Common myeloid progenitor, CD34-positive (primary cell): ENCODE measurements around the gene SPG7.

Experiments
- CTCF ChIA-PET: fragments of 350-600 bp; sonication (Branson Sonifier 250); formaldehyde crosslinking; loops from one replicate; lab custom pipeline; 2021; ENCODE audit warnings: antibody characterized with exemption; lab: Charles Lee
- POLR2A ChIA-PET: fragments of 350-600 bp; sonication (Branson Sonifier 250); formaldehyde crosslinking; loops from one replicate; lab custom pipeline; 2021; ENCODE audit warnings: antibody characterized with exemption; lab: Charles Lee
- DNase-seq, 3 donors: peaks; one replicate each; pipeline versions ENCODE4 v3.0.0 to v3.0.0-alpha.2; 2013
- H3K27ac ChIP-seq, 2 experiments: 1 replicate in 1 of 2; 2 replicates in 1 of 2; pipeline ENCODE4 v1.7.0; 2013; ENCODE audit warnings: inconsistent platforms in 2 of 2, low read length in 2 of 2, mild to moderate bottlenecking in 2 of 2, low read depth in 1 of 2, moderate library complexity in 1 of 2; ENCODE audit not compliant: severe bottlenecking in 2 of 2, insufficient read depth in 1 of 2, poor library complexity in 1 of 2
- H3K27me3 ChIP-seq, 5 experiments: replicated peaks in 2 of 5; 1 replicate in 3 of 5; 2 replicates in 2 of 5; pipeline versions ENCODE4 v1.6.1 to v1.7.0; 2013; ENCODE audit warnings: low read length in 4 of 5, mild to moderate bottlenecking in 2 of 5, moderate library complexity in 2 of 5, inconsistent platforms in 1 of 5; ENCODE audit not compliant: insufficient read depth in 5 of 5, control insufficient read depth in 4 of 5
- H3K36me3 ChIP-seq, 4 experiments: 1 replicate in 2 of 4; 2 replicates in 2 of 4; pipeline versions ENCODE4 v1.6.1 to v1.7.0; 2013; ENCODE audit warnings: low read length in 3 of 4, control low read depth in 1 of 4, mild to moderate bottlenecking in 1 of 4; ENCODE audit not compliant: control insufficient read depth in 4 of 4, insufficient read depth in 4 of 4
- H3K4me1 ChIP-seq, 4 experiments: 1 replicate in 3 of 4; 2 replicates in 1 of 4; pipeline versions ENCODE4 v1.6.1 to v1.7.1; 2013; ENCODE audit warnings: low read length in 3 of 4, mild to moderate bottlenecking in 3 of 4, control low read depth in 1 of 4, inconsistent platforms in 1 of 4, moderate library complexity in 1 of 4; ENCODE audit not compliant: control insufficient read depth in 4 of 4, insufficient read depth in 4 of 4; ENCODE audit errors: control extremely low read depth in 1 of 4
- H3K4me3 ChIP-seq, 7 experiments: 1 replicate in 4 of 7; 2 replicates in 3 of 7; pipeline versions ENCODE4 v1.5.1 to v1.7.0; 2013; ENCODE audit warnings: mild to moderate bottlenecking in 7 of 7, low read length in 6 of 7, moderate library complexity in 6 of 7, inconsistent platforms in 2 of 7, low read depth in 2 of 7, control low read depth in 1 of 7; ENCODE audit not compliant: insufficient read depth in 4 of 7, control insufficient read depth in 1 of 7; ENCODE audit errors: extremely low read depth in 1 of 7
- H3K9me3 ChIP-seq, 5 experiments: 1 replicate in 4 of 5; 2 replicates in 1 of 5; pipeline versions ENCODE4 v1.6.1 to v1.7.1; 2013; ENCODE audit warnings: low read length in 4 of 5, mild to moderate bottlenecking in 2 of 5, inconsistent platforms in 1 of 5, low read depth in 1 of 5, moderate library complexity in 1 of 5; ENCODE audit not compliant: control insufficient read depth in 4 of 5, insufficient read depth in 2 of 5; ENCODE audit errors: control extremely low read depth in 1 of 5
- WGBS: methylation state at CpG from one replicate; pipeline ENCODE4 v1.1.5; 2013; ENCODE audit not compliant: insufficient coverage; 5-methylcytosine and 5-hydroxymethylcytosine counted together

SPG7 gene

DNA sequence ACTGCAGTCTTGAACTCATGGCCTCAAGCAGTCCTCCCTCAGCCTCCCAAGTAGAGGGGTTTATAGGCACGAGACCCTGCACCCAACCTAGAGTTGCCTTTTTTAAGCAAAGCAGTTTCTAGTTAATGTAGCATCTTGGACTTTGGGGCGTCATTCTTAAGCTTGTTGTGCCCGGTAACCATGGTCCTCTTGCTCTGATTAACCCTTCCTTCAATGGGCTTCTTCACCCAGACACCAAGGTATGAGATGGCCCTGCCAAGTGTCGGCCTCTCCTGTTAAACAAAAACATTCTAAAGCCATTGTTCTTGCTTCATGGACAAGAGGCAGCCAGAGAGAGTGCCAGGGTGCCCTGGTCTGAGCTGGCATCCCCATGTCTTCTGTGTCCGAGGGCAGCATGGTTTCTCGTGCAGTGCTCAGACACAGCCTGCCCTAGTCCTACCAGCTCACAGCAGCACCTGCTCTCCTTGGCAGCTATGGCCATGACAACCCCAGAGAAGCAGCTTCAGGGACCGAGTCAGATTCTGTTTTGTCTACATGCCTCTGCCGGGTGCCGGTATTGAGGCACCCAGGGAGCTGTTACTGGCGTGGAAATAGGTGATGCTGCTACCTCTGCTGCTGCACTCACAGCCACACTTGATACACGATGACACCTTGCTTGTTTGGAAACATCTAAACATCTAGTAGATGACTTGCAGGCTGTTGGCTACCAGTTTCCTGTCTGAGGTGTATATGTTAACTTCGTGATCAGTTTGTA, 55.6 kb downstream of the SPG7 start:
- H3K4me3 ChIP-seq = peak overlapping the region in 1 of 7 experiments; percentile 19
- 90% methylated on average over 11 of the region's 12 CpGs for WGBS
- no peak for DNase-seq
- peaks cover 0 to 55% (median 51%) of the 10 kb centered on the region in 4 experiments for H3K4me1 ChIP-seq
- peaks cover 5 to 40% (median 35%) of the 10 kb centered on the region in 4 experiments for H3K36me3 ChIP-seq
- H3K27ac ChIP-seq = no peak overlapping the region
- ChIA-PET CTCF (no interaction called here), POLR2A (interaction anchor here (1.5 kb wide), 1 partner anchor 15 kb away, joined by 3 read pairs; no protein-coding TSS in a partner anchor)
- no peaks in the 10 kb centered on the region for H3K27me3 ChIP-seq
- no peaks in the 10 kb centered on the region for H3K9me3 ChIP-seq

DNA sequence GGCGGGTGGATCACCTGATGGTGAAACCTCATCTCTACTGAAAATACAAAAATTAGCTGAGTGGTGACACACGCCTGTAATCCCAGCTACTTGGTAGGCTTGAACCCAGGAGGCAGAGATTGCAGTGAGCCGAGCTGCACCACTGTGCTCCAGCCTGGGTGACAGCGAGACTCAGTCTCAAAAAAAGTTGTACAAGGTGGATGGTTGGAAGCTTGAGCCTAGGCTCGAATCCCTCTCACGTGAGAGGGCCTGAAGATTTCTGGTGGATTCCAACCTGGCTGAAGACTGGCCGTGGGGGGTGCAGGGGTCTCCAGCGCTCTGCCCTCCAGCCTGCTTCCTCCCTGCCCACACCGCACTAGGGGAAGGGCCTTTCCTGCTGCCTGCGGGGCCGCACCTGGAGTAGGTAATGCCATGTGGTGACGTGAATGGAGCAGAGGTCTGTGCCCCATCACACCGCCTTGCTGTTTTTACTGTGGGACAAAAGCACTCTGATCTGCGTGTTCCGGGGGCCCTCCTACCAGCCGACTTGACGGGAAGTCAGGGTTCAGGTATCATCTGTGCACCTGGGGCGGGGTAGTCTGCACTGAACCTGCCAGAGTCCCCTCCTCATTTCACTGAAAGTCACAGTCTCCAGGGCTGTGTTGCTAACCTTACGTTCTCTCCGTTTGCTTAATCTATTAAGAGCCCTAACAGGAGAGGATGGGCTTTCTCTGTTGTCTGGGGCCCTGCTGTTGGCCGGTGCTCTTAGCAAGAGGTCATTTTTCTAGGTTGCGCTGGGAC, 56.5 kb downstream of the SPG7 start:
- Histone ChIP-seq H3K9me3 (no peaks in the 10 kb centered on the region), H3K36me3 (peaks cover 5 to 40% (median 35%) of the 10 kb centered on the region in 4 experiments), H3K4me1 (peaks cover 0 to 52% (median 48%) of the 10 kb centered on the region in 4 experiments), H3K27ac (no peak overlapping the region), H3K4me3 (peak overlapping the region in 2 of 7 experiments; percentile 37 to 58), H3K27me3 (no peaks in the 10 kb centered on the region)
- CTCF ChIA-PET = interaction anchor here (1.4 kb wide), 1 partner anchor 106 kb away, joined by 3 read pairs; no protein-coding TSS in a partner anchor
- POLR2A ChIA-PET = interaction anchor here (1.5 kb wide), 1 partner anchor 16 kb away, joined by 3 read pairs; no protein-coding TSS in a partner anchor
- no peak for DNase-seq
- 94% methylated on average over 15 of the region's 22 CpGs for whole genome bisulfite sequencing

DNA sequence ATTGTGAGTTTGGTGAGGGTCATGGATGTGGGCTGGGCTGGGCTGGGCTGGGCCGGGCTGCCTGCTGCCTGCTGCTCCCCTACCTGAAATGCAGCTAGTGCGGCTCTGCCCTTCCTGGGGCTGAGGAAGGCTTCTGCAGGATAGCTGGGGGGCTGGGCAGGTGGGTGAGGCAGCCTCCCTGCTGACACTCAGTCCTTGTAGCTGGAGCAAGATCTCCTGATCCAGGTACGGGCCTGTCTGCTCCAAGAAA, 57.0 kb downstream of the SPG7 start:
- 83% methylated on average over 2 of the region's 3 CpGs for WGBS
- ChIA-PET CTCF (interaction anchor here (1.4 kb wide), 1 partner anchor 106 kb away, joined by 3 read pairs; no protein-coding TSS in a partner anchor), POLR2A (no interaction called here)
- H3K36me3 ChIP-seq = peaks cover 5 to 40% (median 35%) of the 10 kb centered on the region in 4 experiments
- peaks cover 0 to 51% (median 46%) of the 10 kb centered on the region in 4 experiments for H3K4me1 ChIP-seq
- peak overlapping the region in 3 of 7 experiments; percentile 58 to 75 (median 61) for H3K4me3 ChIP-seq
- no peaks in the 10 kb centered on the region for H3K27me3 ChIP-seq
- H3K27ac ChIP-seq = no peak overlapping the region
- no peak for DNase-seq
- no peaks in the 10 kb centered on the region for H3K9me3 ChIP-seq

DNA sequence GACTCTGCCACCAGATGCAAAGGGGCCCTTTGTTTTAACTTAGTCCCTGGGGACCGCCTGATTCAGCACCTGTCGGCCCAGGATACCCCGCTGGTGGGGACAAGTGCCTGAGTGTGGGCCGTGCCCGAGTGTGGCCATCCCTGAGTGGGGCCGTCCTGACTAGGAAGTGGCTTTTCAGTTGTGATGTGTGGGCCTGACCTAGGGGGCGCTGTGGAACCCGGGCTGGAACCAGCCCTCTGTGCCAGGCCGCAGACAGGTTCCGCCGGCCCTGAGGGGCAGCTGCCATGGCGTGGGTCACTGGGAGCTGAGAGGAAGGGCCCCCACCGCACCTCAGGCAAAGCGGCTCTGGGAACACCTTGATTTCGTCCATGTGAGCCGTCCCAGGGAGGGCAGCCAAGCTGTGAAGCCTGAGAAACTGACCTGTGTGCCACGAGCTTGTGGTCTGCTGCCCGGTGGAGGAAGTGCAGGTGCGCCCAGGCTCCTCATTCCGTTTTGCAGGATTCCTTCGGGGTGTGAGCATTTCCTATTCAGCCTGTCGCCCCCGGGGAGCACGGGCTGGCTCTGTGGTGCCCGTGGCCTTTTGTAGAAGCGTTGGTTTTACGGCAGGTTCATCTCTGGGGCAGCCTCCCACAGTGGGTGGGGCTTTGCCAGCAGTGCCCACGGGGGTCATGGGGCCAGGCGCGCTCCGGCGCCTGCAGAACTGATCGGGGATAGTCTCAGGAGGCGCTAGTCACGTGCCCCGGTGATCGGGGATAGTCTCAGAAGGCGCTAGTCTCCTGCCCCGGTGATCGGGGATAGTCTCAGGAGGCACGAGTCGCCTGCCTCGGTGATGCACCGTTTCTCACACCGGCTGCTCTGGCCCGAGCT, 57.5 kb downstream of the SPG7 start:
- Histone ChIP-seq H3K27ac (no peak overlapping the region), H3K9me3 (no peaks in the 10 kb centered on the region), H3K4me1 (peaks cover 0 to 51% (median 46%) of the 10 kb centered on the region in 4 experiments), H3K4me3 (peak overlapping the region in 6 of 7 experiments; percentile 25 to 75 (median 54)), H3K36me3 (peaks cover 5 to 40% (median 35%) of the 10 kb centered on the region in 4 experiments), H3K27me3 (no peaks in the 10 kb centered on the region)
- ChIA-PET CTCF (interaction anchor here (1.0 to 1.4 kb wide), 3 partner anchors 49 to 134 kb away, joined by 3 read pairs; no protein-coding TSS in a partner anchor), POLR2A (no interaction called here)
- WGBS = 2% methylated on average over 42 of the region's 46 CpGs
- DNase-seq = peak; percentile 38 to 72 (median 65)

DNA sequence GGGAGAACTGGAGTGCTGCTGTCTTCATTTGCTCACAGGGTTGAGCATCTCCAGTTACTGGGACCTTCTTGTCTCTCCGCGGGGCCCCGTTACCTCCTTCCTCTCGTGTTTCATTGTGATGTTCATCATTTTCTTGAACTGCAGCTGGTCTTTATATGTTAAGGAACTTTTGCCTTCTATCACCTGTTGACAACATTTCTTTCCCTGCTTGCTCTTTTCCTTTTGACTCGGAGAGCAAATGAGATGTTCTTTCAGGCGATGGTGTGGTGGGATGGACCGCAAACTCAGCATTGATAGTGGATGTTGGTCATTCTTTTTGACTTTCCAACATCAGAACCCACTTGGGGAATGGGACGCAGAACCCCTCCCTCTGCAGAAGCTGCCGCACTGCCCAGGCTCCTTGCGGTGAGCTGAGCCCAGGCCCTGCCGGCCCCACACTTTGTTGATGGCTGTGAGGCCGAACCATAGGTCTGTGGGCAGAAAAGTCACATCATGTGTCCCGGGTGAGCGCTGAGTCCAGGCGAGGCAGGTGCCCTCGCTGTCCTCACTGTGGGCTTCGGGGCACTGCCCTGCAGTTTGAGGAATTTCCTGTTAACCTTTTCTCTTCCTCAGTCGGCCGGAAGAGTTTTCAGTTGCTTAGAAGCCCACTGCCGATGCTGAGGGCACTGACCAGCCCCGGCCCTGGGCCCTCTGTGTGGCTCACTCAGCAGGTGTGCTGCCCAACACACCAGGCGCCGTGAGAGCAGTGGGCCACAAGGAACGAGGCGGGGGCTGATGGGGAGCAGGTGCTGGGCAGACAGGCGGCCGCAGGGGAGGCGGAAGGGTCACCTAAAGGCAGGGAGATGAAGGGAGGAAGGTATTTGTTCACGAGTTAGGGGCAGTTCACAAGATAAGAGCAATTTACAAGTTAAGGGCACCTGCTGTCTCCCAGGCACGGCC, 59.7 kb downstream of the SPG7 start:
- POLR2A ChIA-PET = no interaction called here

More for the DNA sequence above, 59.7 kb downstream of the SPG7 start:
- no peak overlapping the region for H3K4me3 ChIP-seq
- no peak for DNase-seq
- peaks cover 0 to 50% (median 49%) of the 10 kb centered on the region in 4 experiments for H3K4me1 ChIP-seq
- no peak overlapping the region for H3K27ac ChIP-seq
- CTCF ChIA-PET = interaction anchor here (0.6 to 1.3 kb wide), 2 partner anchors 12 to 16 kb away, joined by 3 read pairs; no protein-coding TSS in a partner anchor
- H3K9me3 ChIP-seq = no peaks in the 10 kb centered on the region
- H3K36me3 ChIP-seq = peaks cover 5 to 21% (median 20%) of the 10 kb centered on the region in 4 experiments
- no peaks in the 10 kb centered on the region for H3K27me3 ChIP-seq
- WGBS = 97% methylated on average over 26 of the region's 30 CpGs
